ENCODE data around the gene CYBA.
"Not testable (repeated sequence)": the region's sequence is repeated elsewhere in the genome, so short reads cannot be mapped to it uniquely, and the experiment has no call there.

The CYBA gene

GRCh38 chr16:88610909-88611812, 39.7 kb downstream of the CYBA start:
- H3K36me3 Mint-ChIP-seq = peaks cover 7% of the 10 kb centered on the region
- no peak overlapping the region for H3K27ac Mint-ChIP-seq
- no peak overlapping the region for H3K4me3 Mint-ChIP-seq
- peaks cover 10% of the 10 kb centered on the region for H3K4me1 Mint-ChIP-seq (ENCODE audit: low read depth)
- H3K27me3 Mint-ChIP-seq = no peaks in the 10 kb centered on the region
- no peaks in the 10 kb centered on the region for H3K9me3 Mint-ChIP-seq (ENCODE audit: low read depth)

- H3K9me3 Mint-ChIP-seq (ENCODE audit: low read depth) = no peaks in the 10 kb centered on the region
- H3K4me1 Mint-ChIP-seq (ENCODE audit: low read depth) = peaks cover 7% of the 10 kb centered on the region
- H3K27me3 Mint-ChIP-seq = no peaks in the 10 kb centered on the region
- no peak overlapping the region for H3K4me3 Mint-ChIP-seq
- H3K27ac Mint-ChIP-seq = no peak overlapping the region
- peaks cover 7% of the 10 kb centered on the region for H3K36me3 Mint-ChIP-seq
Measured at GRCh38 chr16:88610080-88610479, 40.8 kb downstream of the CYBA start.

- H3K27ac Mint-ChIP-seq; H3K36me3 Mint-ChIP-seq; H3K4me1 Mint-ChIP-seq (ENCODE audit: low read depth); H3K4me3 Mint-ChIP-seq; H3K27me3 Mint-ChIP-seq; H3K9me3 Mint-ChIP-seq (ENCODE audit: low read depth): not testable (repeated sequence)
Measured at GRCh38 chr16:88609426-88609825, 41.4 kb downstream of the CYBA start.

- Mint-ChIP-seq H3K27ac (no peak overlapping the region), H3K4me1 (ENCODE audit: low read depth) (peaks cover 2% of the 10 kb centered on the region), H3K4me3 (no peak overlapping the region), H3K36me3 (peaks cover 3% of the 10 kb centered on the region), H3K9me3 (ENCODE audit: low read depth) (no peaks in the 10 kb centered on the region), H3K27me3 (no peaks in the 10 kb centered on the region)
Measured at GRCh38 chr16:88608076-88608475, 42.8 kb downstream of the CYBA start.

GRCh38 chr16:88606148-88606757, 44.6 kb downstream of the CYBA start:
- no peaks in the 10 kb centered on the region for H3K9me3 Mint-ChIP-seq (ENCODE audit: low read depth)
- no peak overlapping the region for H3K4me3 Mint-ChIP-seq
- no peak overlapping the region for H3K27ac Mint-ChIP-seq
- H3K36me3 Mint-ChIP-seq = peaks cover 3% of the 10 kb centered on the region
- no peaks in the 10 kb centered on the region for H3K27me3 Mint-ChIP-seq
- no peaks in the 10 kb centered on the region for H3K4me1 Mint-ChIP-seq (ENCODE audit: low read depth)

- Mint-ChIP-seq H3K9me3 (ENCODE audit: low read depth) (no peaks in the 10 kb centered on the region), H3K27ac (no peak overlapping the region), H3K27me3 (no peaks in the 10 kb centered on the region), H3K36me3 (no peaks in the 10 kb centered on the region), H3K4me3 (no peak overlapping the region), H3K4me1 (ENCODE audit: low read depth) (no peaks in the 10 kb centered on the region)
Measured at GRCh38 chr16:88605186-88606147, 45.4 kb downstream of the CYBA start.

- Mint-ChIP-seq H3K4me1 (ENCODE audit: low read depth) (no peaks in the 10 kb centered on the region), H3K9me3 (ENCODE audit: low read depth) (no peaks in the 10 kb centered on the region), H3K36me3 (no peaks in the 10 kb centered on the region), H3K4me3 (no peak overlapping the region), H3K27me3 (no peaks in the 10 kb centered on the region), H3K27ac (no peak overlapping the region)
Measured at GRCh38 chr16:88602091-88602490, 48.8 kb downstream of the CYBA start.

- Mint-ChIP-seq H3K9me3 (ENCODE audit: low read depth) (no peaks in the 10 kb centered on the region), H3K4me1 (ENCODE audit: low read depth) (no peaks in the 10 kb centered on the region), H3K27ac (no peak overlapping the region), H3K4me3 (no peak overlapping the region), H3K36me3 (no peaks in the 10 kb centered on the region), H3K27me3 (no peaks in the 10 kb centered on the region)
Measured at GRCh38 chr16:88601313-88602036, 49.4 kb downstream of the CYBA start.

- Mint-ChIP-seq H3K4me3 (no peak overlapping the region), H3K36me3 (no peaks in the 10 kb centered on the region), H3K4me1 (ENCODE audit: low read depth) (peaks cover 2% of the 10 kb centered on the region), H3K27me3 (no peaks in the 10 kb centered on the region), H3K9me3 (ENCODE audit: low read depth) (no peaks in the 10 kb centered on the region), H3K27ac (no peak overlapping the region)
Measured at GRCh38 chr16:88600539-88600896, 50.3 kb downstream of the CYBA start.

GRCh38 chr16:88599825-88600538, 50.9 kb downstream of the CYBA start:
- Mint-ChIP-seq H3K27ac (no peak overlapping the region), H3K36me3 (no peaks in the 10 kb centered on the region)

GRCh38 chr16:88599092-88599733, 51.6 kb downstream of the CYBA start:
- no peaks in the 10 kb centered on the region for H3K36me3 Mint-ChIP-seq
- no peaks in the 10 kb centered on the region for H3K27me3 Mint-ChIP-seq
- no peak overlapping the region for H3K4me3 Mint-ChIP-seq
- peaks cover 4% of the 10 kb centered on the region for H3K4me1 Mint-ChIP-seq (ENCODE audit: low read depth)
- H3K27ac Mint-ChIP-seq = no peak overlapping the region
- no peaks in the 10 kb centered on the region for H3K9me3 Mint-ChIP-seq (ENCODE audit: low read depth)

More at GRCh38 chr16:88599825-88600538, 50.9 kb downstream of the CYBA start:
- H3K4me3 Mint-ChIP-seq = no peak overlapping the region
- H3K27me3 Mint-ChIP-seq = no peaks in the 10 kb centered on the region
- no peaks in the 10 kb centered on the region for H3K9me3 Mint-ChIP-seq (ENCODE audit: low read depth)
- H3K4me1 Mint-ChIP-seq (ENCODE audit: low read depth) = peaks cover 4% of the 10 kb centered on the region

- Mint-ChIP-seq H3K27ac (no peak overlapping the region), H3K27me3 (no peaks in the 10 kb centered on the region), H3K36me3 (no peaks in the 10 kb centered on the region), H3K4me3 (no peak overlapping the region), H3K4me1 (ENCODE audit: low read depth) (peaks cover 6% of the 10 kb centered on the region), H3K9me3 (ENCODE audit: low read depth) (no peaks in the 10 kb centered on the region)
Measured at GRCh38 chr16:88597856-88598491, 52.9 kb downstream of the CYBA start.

GRCh38 chr16:88596483-88596882, 54.4 kb downstream of the CYBA start:
- Mint-ChIP-seq H3K27ac (no peak overlapping the region), H3K4me3 (no peak overlapping the region), H3K27me3 (no peaks in the 10 kb centered on the region), H3K36me3 (no peaks in the 10 kb centered on the region), H3K9me3 (ENCODE audit: low read depth) (no peaks in the 10 kb centered on the region), H3K4me1 (ENCODE audit: low read depth) (peaks cover 14% of the 10 kb centered on the region)

Measured in activated naive CD8-positive, alpha-beta T cell (primary cell).